GM18502 (cell line): ENCODE data around the gene LRRC10.

Experiments used
- ATAC-seq: cut with Tn5 transposase; IDR thresholded peaks from one replicate; pipeline ENCODE4 v1.9.1; 2021; ENCODE audit warnings: mild to moderate bottlenecking; ENCODE audit not compliant: unreplicated experiment, poor library complexity

The LRRC10 gene, protein sequence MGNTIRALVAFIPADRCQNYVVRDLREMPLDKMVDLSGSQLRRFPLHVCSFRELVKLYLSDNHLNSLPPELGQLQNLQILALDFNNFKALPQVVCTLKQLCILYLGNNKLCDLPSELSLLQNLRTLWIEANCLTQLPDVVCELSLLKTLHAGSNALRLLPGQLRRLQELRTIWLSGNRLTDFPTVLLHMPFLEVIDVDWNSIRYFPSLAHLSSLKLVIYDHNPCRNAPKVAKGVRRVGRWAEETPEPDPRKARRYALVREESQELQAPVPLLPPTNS

DNA sequence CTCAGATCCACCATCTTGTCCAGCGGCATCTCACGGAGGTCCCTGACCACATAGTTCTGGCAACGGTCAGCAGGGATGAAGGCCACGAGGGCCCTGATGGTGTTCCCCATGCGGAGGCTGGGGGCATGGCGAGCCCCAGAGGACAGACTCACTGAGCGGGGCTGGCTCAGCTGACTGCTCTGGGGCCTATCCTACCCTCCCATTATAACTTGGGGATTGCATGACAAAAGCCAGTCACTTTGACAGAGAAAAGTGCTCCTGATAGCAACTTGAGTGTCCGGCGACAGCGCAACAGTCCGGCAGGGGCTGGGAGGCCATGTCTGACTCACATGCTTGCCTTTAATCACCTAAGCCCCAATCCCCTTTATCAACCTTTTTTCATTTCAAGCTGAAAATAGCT lies at the start of gene LRRC10:
TSS of gene LRRC10 (minus strand) at position 179 of the 400 bp plus-strand sequence. CDS start at position 110, 69 bp downstream.
- ATAC-seq: no peak

DNA sequence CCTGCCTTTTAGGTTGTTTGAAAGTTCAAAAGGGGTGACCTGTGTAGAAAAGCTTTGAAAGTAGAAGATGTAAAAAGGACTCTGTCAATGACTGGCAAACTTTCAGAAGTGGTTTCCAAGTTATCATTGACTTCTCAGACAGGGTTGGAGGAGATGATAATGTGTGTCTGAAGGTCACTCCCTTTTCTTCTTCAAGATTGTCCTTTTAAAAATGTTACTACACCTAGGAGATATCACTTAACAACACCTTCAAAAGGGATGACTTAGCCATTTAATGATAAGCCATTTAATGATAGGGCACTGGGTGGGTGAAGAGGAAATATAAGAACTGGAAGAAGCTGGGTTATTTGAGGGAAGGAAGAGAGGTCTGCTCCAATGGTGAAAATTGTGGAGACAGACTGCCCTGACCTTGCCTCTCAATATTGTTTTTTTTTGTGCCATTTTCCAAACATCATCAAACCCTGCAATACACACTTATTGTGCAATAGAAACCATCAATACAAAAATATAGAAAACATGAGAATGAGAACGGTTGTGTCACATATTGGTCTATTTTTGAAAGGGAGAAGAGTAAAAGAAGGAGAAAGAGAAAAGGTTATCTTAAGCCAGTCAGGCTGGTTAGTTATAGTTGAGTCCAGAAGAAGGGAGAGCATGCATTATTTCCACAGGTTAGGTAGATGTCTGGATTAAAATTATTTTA lies 49.6 kb upstream of the LRRC10 start:
- ATAC-seq: no peak

DNA sequence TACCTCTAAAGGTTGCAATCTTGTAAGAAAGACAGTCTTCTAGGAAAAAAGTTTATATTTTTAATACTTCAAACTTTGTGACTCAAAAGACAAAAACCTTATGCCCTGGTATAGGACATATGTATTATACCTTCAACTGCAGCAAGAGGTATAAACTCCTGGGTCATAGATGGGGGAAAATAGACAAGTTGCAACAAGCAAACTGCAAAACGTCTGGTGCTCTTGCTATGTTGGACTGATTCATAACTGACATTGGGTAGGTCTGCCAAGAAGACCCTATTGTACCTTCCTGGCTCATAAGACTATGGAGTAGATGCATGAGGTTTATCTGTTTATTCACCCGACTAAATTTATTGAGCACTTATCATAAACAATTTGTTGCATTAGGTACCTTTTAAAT lies 47.5 kb upstream of the LRRC10 start:
- no peak for ATAC-seq

DNA sequence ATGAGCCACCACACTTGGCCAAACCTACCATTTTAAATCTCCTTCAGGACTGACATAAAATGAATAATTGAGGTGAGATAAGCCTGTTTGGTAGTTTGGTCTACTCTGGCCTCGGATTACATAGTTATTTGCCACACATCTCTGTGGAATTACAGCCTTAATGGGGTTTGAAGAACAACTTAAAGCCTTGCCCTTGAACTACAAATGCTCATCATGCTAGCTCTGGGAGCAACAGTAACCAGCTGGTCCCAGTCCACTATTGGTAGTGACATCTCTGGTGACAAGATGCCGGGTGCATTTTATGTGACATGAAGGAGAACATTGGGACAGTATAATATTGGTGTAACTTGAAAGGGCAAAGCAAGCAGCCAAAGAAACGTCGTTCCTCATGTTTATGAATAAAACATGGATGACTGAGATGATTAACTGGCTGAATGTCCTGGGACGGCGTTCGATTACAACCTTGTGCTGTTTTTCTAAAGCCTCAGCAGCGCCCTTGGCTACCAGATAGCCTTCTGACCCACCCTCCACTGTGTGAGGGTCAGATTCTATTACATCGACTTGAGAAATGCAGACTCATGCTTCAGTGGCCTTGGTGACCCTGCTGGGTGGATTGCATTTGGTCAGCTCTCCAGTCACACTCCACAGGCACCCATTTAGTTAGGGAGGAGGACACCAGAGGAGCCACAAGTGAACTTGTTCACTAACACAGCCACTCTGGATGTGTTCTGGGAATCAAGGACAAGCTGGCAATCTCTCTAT lies 46.9 kb upstream of the LRRC10 start:
- no peak for ATAC-seq

DNA sequence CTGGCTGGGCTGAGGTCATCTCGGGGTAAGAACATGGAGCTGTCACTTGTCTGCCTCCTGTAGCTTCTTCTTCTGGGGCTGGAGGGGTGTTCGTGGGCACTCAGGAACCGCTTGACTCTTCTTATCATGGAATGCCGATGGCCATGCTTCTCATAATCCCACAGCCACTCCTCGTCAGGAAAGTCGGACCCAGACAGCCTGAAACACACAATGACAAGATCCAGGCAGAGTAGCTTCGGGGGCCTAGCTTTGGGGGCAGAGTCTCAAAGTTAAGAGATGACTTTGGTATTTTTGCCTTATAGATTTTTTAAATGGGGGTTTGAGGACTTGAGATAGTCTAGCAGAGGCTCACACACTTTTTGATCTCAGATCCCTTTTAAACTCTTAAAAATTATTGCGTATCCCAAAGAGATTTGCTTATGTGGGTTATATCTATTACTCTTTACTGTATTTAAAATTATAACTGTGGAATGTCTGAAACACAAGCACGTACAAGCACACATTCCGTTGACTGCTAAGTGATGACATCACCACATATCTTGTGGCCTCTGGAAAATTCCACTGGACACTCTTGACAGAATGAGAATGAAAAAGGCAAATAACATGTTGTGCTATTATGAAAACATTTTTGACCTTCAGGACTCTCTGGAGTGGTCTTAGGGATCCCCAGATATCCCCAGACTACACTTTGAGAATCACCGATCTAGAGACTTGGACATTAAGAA lies 45.1 kb upstream of the LRRC10 start:
- no peak for ATAC-seq

DNA sequence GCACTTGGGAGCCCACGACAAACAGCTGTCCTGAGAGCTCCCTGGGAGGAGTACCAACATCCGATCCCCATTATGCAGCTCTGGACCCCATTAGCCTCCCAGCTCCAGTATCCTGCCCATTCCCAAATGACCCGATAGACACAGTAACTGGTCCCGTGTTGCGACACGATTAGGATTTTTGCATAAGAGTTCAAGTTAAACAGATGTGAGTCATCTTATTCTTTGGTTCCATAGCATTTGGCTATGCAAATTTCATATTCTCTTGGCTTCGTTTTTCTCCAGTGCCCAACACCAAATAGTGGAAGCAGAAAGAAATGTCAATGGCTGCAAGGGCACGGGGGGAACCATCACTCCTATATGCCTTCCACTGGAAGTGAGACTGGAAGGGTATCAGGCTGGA lies 43.0 kb upstream of the LRRC10 start:
- no peak for ATAC-seq

DNA sequence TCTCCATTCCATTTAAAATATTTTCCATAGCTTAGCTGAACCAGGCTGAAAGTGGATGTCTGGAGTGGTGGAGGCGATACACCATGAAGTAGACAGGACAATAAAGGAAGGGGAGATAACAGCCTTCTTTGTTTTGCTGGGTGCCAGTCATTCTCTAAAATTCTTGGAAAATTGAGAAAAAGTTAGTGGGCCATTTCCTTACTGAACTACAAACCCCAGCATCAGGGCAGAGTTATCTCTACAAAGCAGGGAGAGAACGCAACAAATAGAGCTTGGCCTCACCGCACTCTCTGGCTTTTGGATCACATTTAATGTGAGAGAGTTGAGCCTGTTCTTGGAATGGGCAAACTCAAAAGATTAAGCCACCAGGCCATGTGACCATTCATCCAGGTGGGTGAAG lies 41.2 kb upstream of the LRRC10 start:
- no peak for ATAC-seq

DNA sequence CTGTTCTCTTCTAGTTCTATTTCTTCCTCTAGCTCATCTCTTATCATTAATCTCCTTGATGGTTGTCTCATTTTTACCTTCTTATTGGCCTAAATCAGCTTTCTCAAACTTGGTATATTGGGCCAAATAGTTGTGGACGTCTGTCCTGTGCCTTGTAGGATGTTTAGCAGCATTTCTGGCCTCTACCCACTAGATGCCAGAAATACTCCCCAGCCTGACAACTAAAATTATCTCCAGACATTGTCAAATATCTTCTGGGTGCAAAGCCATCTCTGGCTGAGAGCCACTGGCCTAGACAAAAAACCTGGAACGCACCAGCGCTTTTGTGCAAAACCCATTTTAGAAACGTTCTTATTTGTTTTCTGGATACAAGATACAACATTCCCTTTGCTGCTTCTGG lies 38.8 kb upstream of the LRRC10 start:
- no peak for ATAC-seq

DNA sequence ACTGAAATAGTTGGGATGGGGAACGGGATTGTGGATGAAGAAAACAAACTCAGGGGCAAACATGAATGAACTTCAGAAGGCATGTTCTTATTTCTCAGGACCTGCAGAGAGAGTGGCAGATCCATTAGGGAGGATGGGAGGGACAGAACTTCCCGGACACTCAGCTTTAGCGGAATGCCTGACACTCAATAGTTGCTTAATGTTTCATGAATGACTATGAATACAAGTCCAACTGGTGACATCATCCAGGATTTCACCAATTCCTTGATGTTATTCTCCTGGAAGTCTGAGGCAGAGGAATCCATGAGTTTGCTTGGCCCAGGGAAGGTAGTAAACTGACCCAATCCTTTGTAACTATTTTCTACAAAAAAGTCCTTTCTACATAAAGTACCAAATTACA lies 37.8 kb upstream of the LRRC10 start:
- ATAC-seq: no peak

DNA sequence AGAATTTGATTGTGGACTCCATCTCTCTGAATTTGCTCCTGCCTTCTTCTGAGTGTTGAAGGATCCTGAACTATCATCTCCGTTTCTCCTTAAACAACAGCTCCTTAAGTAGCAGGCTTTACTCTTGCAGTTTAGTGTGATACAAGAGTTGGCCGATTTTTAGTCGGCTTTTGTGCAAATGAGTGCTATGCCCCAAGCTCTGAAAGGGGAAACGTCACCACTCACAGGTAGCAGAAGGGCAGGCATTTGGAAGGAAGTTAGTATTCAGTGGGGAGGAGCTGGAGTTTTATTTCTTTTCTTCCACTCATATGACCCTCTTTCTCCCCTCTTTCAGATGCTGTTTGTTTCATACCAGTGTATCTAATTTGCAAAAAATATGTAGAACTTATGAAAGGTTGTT lies 36.5 kb upstream of the LRRC10 start:
- no peak for ATAC-seq

DNA sequence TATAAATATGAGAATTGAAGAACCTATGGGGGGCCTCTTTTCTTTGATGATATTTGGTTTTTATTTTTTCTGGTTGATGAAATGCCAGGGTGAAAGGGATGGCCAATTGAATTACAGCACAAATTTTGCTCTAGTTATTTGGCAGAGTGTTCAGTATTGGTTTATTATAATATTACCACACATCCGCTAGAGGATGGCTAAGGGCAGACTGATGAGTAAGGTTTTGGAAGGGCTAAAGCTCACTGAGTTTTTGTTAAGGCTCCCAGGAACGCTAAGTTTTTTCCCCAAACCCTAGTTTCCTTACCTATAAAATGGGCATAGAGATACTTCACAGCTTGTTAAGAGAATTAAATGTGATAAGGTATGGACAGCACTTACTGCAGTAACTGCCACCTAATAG lies 34.3 kb upstream of the LRRC10 start:
- no peak for ATAC-seq

DNA sequence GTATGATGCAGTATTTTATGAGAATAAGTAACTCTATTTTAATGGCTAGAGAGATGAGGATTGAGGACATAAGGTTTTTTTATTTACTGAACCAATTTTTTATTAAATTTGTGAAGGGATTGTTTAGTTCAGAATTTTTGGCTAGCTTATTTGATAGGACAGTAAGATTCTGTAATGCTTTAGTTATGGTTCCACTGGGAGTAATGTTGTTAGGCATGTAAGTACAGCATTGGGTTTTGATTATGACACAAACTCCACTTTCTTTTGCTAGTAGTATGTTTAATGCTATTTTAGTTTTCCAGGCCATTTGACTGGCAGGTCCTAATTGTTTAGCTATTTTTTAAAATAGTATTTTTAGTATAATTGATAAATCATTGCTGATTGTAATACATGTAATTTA lies 33.8 kb upstream of the LRRC10 start:
- ATAC-seq: no peak

DNA sequence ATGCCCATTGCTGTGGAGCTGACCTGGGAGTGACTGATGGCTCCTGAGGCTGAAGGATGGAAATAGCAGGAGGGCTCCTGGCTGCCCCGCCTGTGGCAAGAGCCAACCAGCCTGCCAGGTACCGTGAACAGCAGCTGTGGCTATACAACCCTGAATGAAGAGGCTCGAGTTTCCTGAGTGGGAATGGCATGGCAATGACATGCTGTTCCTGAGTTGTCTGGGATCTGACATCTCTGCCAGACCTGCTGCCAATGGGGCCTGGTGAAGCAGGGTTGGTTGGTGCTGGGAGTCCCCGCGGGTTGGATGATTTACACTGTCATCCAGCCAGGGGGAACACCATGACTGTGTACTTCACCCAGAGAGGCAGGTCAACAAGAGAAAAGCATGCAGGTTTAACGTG lies 31.8 kb upstream of the LRRC10 start:
- ATAC-seq: no peak

DNA sequence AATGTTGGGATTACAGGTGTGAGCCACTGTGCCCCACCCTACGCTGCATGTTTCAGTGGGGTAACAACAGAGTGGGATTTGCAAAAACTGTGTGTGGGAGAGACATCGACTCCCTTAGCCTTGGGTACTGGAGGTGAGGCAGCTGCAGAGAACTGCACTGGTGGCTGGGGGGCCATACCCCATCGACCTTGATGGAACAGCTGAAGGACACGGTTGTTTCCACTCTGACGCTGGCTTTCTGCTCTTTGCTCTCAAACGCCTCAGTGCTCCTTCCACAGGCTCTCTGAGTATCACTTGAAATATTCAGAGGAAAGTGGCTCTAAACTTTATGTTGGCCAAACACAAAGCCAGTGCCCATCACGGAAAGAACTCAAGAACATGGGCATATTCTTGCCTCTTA lies 30.8 kb upstream of the LRRC10 start:
- no peak for ATAC-seq

DNA sequence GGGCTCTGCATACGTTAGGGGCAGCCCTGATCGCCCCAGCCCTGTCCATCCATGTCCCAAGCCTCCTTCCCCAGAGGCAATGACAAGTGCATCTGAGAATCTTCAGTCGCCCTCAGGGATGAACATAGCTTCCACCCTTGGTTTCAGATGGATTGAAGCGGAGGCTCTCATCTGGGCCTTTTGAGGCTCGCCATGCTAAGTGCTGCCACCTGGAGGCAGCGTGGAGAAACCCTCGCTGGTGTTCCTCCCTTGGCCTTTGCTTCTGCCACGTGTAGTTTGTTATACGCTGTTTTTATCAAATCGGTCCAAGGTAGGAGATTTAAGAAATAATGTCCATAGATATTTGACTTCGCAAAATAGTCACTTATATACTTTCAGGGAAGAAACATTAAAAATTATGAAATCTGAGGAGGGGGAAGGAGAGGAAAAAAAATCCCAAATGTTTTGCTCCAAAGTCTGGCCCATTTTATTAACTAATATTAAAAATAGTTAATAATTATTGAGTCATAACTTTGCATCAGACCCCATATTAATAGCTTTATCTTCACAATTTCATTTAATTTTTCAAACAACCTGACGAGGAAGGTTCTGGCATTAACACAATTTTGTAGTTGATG lies 28.8 kb upstream of the LRRC10 start:
- peak; percentile 96 for ATAC-seq

DNA sequence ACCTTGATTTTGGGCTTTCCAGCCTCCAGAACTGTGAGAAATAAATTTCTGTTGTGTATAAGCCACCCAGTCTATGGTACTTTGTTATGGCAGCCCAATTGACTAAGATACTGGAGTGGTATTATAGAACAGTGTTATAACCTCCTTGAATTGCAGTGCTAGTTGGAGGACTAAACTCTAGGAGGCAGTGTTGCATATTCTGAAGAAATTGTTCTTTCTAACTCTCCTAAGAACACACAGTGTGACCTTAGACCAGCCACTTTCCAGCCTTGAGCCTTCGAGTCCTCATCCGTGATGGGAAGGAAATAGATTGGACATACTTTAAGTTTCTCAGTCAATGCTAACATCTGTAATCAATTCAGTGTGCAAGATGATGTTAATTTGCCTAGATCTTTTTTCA lies 22.4 kb upstream of the LRRC10 start:
- ATAC-seq: no peak

DNA sequence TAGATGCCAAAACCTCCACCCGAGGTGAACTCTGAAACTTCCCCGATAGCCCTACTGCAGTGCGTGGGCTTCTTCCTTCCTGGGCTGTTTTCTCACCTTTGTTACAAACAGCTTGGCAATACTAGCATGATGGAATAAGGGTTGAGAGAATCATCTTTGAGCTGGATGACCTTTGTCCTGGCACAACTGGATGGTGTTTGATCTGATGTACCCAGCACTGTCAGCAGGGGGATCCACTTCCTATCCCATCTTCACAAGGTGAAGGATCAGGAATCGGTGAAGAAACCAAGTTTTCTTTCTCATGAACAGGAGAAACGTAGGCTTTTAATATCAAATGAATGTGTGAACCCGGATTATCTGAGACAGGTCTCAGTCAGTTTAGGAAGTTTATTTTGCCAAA lies 19.5 kb upstream of the LRRC10 start:
- ATAC-seq: no peak

DNA sequence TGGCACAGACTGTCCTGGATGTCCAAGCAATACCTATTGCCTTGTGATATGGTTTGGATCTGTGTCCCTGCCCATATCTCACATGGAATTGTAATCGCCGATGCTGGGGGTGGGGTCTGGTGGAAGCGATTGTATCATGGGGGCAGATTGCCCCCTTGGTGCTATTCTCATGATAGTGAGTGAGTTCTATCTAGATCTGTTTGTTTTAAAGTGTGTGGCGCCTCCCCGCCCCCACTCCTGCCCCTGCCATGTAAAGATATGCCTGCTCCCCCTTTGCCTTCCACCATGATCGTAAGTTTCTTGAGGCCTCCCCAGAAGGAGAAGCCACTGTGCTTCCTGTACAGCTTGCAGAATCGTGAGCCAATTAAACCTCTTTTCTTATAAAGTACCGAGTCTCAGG lies 16.8 kb upstream of the LRRC10 start:
- ATAC-seq: no peak

DNA sequence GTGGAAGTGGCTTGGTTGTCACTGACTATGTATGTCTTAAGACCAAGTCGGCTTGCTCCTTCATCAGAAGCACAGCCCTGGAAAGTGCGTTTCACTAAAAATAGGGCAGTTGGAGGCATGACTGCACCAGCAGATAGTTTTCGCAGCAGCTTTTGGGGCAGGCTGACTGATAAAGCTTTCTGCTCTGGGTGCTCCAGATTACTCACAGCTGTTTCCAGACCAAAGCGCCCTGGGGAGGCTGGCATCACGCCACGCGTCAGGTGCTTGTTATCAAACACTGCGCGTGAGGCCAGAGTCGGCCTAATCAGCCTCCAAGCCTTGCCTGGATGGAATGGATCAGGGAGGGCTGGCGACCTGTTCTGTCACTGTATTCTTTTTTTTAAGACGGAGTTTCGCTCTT lies 13.3 kb upstream of the LRRC10 start:
- no peak for ATAC-seq

DNA sequence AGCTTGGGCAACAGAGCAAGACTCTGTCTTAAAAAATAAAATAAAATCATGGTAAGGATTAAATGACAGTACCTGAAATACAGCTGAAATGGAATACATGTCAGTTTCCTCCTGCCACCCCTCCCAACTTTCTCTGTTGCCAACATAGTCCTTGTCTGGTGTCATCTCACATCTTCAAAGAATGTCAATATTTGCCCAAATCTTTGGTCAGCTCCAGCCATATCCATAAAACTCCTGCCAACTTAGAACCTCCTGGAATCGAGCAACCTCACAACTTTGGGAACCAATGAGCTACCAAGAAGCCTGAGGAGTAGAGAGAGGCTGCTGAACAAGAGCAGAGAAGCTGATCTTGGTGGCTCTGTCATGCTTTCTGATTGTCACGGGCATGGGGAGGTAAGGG lies 10.8 kb upstream of the LRRC10 start:
- ATAC-seq: no peak
